Fibroblast of the conjunctiva (primary cell): ENCODE measurements around the gene SCARF2.

ENCODE experiments used
- DNase-seq: peaks from one replicate; pipeline ENCODE4 v3.0.0-alpha.2; 2010; ENCODE audit warnings: low read depth

SCARF2 gene

DNA sequence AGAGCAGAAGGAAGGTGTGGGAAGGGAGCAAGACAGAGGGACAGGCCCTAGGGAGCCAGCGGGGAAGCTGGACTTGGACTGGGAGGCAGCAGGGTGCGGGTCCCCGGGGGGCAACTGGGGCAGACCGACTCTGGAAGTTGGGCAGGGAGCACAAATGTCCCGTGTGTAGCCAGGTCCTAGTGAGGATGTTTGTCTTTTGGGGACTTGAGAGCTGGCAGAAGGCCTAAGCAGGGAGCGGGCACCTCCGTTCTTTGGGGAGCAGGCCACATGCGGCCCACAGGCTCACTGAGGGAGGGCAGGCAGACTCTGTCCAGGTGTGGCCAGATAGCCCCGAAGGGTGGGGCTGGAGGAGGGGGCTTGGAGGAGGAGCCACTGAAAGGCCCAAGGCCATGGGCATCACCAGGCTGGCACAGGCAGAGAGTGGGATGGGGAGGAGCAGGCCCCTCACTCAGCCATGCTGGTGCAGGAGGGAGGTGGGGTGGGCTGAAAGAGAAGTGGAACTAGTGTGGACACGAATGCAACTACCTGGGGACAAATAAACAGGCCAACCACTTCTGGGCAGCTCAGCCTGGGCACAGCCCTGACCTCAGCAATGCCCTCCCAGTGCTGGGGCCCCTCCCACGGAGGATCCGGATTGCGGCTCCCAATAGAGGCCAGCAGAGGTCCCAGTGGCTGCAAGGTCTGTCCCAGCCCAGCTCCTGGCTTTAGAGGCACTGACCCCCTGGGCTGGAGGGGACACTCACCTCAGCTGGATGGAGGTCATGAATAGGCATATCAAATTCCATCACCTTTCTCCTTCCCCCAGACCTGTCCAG is 1.3 kb upstream of the SCARF2 start:
- DNase-seq = no peak

DNA sequence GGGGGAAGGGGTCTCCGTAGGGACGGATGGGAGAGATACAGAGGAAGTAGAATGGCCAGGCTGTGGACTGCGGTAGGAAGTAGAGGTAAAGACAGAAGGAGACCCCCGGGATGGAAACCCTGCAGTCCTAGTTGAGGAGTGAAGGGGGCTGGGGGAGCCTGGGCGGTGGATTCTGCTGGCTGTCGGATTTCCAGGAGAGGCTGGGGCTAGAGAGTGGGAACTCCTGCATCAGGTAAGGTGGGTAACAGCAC is 727 bp upstream of the SCARF2 start:
- DNase-seq = no peak

DNA sequence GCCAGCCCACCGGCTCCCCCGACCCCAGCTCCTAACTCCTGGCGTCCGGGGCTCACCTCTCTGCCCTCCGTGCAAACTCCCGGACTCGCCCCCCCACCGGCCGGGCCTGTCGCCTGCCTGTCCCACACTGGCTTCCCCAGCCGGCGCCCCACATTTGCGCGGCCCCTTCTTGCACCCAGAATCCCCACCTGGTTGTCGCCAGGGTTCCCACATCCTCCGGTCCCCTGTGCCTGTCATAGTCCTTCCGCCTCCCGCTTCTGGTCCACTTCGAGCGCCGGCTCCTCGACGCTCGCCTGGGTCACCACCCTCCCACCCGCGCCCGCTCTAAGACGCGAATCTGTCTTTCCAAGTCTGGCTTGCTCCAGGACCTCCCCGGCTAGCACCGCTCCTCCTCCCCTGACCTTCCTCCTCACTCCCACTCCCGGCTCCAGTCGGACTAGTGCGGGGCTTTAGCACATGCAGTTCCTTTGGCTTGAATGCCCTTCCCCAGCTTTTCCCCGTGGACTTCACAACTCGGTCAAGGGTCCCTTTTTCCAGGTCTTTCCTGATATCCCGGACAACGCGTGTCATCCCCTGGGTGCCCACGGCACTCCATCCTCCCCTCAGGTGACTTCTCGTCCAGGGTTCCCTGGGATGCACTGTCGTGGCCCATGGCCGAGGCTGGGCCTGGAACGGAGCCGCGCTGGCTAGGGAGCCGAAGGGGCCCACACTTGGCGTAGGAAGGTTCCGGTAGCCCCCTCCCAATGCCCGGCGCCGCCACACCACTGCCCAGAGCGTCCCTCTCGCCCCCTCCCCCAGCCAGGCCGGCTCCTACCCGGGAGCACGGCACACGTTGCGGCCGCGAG is 635 bp downstream of the SCARF2 start:
- DNase-seq = no peak

DNA sequence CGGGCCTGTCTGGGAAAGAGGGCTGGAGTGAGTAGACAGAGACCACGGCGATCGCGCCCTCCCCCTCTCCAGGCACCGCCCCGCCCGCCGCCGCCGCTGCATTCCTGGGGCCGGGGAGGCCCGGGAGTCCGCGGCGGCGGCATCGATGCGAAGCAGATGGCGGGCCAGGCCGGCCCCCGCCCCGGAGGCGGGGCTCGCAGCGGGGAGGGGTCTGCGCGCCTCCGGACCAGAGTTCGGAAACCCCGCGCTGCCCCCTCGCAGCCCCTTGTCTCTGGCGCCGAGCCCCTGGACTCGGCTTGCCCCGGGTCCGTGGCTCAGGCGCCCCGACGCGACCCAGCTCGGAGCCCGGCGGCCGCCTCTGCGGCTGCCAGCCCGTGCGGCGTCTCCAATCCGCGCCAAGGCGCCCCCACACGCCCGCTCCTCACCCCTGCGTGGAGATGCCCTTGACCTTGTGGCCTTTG is 1.3 kb downstream of the SCARF2 start:
- no peak for DNase-seq

DNA sequence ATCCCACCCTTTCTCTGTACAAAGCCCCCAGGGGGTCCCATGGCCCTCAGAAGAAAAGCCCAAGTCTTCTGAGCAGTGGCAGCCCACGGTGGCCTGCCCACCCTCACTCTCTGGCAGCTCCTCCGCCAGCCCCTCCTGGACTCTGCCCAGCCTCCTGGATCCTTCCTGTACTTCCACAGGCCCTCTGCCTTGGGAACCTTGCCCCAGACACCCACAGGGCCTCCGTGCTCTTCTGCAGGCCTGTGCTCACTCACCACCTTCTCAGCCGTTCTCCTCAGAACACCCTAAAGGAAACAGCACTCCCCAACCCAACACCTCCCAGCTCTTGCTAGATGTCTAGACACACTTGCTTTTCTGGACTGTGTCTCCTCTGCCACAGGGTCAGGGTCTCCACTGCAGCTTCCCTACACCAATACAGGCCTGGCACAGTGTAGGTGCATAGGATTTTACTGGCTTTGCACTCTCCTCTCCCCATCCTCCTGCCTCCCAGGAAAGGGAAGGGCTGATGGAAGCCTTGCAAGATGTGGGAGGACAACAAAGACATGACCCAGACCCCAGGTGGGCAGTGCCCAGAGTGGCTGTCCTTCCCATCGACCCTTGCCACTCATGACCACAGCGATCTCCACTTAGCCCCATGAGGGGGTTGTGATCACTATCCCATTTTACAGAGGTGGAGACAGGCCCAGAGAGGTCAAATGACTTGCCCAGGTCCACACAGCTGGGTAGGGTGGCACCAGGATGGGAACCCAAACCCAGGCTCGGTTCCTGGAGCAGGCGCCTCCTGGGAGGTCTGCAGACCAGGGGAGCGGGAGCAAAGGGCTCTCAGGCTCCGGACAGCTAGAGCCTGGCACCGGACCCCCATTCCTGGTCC is 2.0 kb downstream of the SCARF2 start:
- no peak for DNase-seq

DNA sequence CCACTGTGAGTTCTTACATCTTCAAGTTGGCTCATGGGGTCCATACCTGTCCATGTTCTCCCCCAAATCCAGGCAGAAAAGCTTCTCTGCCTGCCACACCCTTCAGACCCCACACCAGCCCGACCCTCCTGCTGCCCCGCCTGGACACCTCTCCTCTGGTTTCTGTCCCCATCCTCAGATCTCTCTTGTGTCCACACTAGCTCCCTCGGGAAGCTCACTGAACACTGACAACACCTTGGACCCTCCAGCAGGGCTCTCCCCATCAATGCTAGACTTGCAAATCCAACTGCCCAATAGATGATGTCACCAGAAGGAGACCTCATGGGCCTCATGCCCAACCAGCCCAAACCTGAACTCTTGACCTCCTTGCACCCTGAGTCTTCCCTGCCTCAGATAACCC is 2.9 kb downstream of the SCARF2 start:
- DNase-seq = no peak

DNA sequence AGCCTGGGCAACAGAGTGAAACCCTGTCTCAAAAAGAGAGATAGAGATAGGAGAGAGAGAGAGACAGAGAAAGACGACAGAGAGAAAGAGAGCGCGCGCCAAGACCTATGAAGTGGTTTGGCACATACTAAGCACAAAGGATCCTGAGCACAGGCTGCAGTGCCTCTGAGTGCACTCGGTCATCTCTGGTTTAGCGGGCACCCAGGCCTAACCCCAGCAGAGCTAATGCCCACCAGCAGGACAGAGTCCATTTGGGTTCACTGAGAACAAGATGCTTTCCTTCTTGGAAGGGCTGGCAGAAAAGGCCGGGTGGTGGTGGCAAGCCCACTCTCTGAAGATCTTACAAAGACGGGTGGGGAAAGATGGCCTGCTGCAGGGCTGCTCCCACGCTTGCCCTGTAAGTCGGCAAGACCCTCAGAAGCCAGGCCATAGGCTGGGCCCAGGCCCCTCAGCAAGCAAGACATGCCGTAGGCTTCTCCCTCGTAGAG is 3.3 kb downstream of the SCARF2 start:
- no peak for DNase-seq

DNA sequence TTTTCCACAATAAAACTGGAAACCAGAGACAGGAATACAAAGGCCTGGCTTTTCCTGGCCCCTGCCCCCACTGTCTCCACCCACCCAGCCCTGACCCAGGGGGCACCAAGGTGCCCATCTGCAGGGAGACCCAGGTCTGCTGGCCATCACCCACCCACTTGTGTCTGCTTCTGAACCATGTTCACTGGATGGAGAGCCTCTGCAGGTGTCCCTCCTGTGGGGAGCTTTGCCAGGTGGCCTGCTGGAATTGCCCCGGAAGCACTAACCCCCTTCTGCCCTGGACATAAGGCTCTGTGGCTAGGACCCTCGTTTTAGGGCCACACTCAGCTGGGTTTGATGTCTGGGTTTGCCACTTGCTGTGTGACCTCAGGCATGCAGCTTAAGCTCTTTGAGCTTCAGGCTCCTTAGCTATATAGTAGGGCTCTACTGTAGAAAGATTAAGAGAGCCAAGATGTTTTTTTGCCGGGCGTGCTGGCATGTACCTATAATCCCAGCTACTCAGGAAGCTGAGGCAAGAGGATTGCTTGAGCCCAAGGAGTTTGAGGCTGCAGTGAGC is 3.9 kb downstream of the SCARF2 start:
- DNase-seq = no peak

DNA sequence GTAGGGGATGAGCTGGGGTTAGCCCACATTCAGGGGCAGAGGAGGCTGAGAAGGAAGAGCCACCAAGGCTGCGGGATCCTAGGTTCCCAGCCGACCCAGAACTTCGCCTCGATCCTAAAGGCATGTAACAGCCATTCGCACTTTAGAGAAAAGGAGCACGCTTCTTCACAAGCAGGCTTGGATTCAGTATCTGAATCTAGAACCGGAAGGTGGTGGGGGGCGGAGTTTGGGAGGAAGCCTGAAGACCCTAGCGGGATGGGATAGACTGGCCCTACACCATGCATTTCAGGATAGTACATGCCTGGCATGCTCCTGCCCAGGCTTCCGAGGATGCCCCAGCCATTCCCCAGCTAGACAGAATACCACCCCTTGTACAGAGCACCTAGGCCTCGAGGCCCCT is 4.4 kb downstream of the SCARF2 start:
- DNase-seq = no peak

DNA sequence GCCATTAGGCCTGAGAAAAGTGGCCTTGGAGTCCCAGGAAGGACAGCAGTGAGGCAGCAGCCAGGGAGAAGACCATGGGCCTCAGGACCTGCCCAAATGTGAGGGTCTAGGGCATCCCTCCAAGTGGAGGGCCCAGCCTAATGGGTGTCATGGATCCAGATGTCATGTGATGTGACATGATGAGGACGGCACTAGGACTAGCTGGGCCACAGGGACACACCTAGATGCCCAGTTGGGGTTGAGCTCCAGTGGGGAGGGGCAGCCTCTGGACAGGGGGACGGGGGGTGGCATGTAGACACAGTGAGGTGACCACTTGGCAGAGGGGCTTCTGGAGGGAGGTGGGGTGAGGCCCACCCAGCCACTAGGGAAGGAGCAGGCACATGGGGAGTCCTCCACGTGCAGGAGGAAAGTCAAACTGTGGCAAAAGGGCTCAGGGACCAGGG is 5.4 kb downstream of the SCARF2 start:
- DNase-seq = no peak

DNA sequence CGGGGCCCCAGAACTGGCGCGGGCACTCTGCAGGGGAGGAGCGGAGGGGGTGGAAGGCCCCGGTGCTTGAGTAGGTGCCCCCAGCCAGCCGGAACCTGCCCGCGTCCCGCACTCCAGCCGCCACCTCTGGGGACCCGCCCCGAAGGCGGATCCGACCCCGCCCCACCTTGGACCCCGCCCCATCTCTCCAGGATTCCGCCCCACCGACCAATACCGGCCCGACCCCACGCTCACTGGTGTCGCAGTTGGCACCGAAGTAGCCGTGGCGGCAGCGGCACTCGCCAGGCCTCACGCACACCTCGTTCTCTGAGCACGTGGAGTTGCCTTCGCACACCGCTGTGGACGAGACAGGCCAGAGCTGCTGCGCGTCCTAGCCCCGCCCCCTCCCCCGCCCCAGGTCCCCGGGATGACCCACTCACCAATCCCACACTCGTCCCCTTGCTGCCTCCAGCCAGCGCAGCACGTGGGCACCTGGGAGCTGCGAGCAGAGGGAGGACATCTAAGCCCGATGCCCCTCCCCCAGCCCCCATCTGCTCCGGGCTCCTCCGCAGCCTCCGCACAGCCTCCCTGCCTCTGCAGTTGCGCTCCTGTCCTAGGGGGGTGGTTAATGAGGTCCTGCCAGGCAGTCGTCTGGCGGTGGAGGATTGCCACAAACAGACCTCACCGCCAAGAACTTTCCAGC is 6.0 kb downstream of the SCARF2 start:
- no peak for DNase-seq

DNA sequence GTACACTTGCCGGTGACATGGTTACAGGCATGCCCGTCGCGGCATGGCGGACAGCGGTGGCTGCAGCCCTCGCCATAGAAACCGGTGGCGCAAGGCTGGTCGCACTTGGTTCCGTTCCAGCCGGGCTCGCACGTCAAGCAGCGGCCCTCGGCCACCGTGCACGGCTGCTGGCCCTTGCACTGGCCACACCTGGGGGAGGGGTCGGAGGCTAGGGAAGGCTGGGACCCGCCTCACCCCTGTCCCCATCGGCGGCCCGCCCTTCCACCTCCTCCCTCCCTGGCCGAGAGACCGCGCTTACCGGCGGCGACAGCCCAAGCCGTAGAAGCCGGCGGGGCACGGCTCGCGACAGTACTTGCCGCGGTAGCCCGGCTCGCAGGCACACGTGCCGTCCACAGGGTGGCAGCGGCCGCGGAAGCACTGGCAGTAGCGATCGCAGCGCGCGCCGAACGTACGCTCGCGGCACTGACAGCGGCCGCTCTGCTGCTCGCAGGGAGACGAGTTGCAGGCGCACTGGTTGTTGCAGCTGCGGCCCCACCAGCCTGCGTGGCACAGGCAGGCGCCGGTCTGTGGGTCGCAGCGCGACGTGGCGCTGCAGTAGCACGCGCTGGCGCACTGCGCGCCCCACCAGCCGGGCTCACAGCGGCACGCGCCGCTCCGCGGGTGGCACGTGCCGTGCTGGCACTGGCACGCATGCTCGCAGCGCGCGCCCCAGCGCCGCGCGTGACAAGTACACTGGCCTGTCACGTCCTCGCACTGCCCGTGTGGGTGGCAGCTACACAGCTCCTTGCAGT is 6.7 kb downstream of the SCARF2 start:
- no peak for DNase-seq

DNA sequence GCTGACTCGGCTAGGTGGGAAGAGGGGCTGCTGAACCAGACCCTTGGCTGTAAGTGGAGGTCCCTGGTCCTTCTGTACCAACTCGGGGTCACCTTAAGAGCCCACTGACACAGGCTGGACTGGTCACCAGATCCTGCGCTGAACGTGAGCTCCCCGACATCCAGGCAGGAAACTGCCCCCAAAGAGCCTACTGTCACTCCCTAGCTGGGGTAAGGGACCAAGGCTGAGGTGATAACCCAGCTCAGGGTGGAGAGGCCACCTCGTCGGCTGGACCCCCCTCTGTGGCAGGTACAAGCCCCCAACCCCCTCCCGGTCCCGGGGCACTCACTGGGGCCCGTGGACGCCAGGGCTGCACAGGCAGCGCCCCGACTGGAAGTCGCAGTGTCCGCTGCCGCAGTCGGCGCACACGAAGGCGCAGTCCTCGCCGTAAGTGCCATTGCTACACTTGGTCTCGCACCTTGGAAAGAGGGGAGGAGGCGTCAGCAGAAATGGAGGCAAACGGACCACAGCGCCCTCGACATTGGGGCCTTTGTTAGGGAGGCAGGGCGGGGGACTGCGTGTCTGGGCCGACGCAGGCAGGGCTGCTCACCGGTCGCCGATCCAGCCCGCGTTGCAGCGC is 7.4 kb downstream of the SCARF2 start:
- DNase-seq = no peak

DNA sequence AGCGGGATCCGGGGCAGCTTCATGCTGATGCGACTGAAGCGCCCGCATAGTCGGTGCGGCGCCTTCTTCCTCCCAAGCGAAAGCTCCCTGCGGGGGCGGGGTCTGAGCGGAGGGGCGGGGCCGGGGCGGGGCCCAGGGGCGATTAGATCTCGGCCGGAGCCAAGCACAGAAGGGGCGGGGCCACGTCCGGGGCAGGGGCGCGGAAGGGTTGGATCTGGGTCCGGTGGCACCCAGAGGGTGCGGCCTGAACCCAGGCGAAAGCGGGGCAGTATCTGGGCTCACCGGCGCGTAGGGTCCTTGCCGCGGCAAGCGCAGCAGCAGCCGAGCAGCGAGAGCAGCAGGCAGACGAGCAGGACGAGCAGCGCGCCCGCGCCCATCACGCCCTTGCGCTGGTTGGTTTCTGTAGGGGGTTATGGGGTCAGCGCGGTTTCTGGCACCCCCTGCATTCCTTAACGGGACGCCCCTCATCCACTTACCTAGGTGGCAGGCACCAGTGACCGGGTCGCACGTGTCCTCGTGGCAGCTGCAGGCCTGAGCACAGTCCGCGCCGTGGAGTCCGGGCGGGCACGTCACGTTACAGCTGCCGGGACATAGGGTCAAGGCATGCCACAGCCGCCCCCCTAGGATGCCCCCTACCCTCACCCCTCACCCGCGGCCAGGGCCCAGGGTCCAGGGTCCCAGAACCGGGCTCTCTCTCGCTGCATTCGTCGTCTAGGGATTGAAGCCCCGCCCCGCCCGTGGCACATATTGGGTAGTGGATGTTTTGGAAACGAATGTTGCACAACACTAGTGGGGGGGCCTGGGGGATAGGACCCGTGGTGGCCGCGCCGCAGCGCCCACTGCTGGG is 8.1 kb downstream of the SCARF2 start:
- no peak for DNase-seq

DNA sequence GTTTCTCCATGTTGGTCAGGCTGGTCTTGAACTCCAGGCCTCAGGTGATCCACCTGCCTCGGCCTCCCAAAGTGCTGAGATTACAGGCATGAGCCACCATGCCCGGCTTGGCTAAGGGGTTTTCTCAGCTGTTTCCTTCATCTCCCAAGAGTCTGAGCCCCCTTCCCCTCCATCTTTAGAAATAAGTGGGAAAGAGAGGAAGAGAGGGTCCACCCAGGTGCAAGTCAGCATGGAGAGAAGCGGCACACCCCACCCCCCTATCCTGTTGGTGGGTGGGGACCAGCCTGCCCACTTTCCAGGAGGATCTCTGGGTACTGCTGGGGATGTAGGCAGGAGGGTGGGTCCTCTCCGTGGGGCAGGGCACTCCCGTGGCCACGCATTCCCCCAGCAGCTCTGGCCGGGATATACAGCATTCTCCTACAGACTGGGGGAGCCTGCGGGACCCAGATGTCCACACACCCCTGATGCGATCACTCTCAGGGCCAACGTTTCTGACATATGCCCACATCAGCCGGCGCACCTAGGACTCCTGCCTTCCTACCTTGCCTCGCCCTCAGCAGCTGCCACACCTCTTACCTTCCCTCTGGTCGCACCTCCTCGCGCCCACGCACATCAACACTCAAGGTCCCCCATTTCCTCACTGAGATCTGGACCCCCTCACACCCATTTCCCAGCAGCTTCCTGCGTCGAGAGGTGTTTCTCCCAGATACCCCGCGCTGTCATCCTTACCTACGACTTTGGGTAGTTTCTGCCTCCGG is 8.9 kb downstream of the SCARF2 start:
- no peak for DNase-seq

DNA sequence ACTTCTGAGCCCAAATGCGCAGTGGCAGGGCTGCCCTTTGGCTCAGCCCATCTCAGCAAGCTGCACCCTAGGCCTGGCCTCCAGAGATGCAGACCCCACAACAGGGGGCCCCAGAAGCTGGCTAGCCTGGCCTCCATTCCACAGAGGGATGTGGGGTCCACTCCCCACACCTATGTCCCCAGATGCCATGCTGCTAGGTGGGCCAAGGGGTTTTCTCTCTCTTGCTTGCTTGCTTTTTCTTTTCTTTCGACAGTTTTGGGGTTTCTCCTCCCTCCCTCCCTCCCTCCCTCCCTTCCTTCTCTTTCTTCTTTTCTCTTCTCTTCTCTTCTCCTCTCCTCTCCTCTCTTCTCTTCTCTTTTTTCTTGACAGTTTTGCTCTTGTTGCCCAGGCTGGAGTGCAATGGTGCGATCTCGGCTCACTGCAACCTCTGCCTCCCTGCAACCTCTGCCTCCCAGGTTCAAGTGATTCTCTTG is 9.6 kb downstream of the SCARF2 start:
- DNase-seq = no peak

DNA sequence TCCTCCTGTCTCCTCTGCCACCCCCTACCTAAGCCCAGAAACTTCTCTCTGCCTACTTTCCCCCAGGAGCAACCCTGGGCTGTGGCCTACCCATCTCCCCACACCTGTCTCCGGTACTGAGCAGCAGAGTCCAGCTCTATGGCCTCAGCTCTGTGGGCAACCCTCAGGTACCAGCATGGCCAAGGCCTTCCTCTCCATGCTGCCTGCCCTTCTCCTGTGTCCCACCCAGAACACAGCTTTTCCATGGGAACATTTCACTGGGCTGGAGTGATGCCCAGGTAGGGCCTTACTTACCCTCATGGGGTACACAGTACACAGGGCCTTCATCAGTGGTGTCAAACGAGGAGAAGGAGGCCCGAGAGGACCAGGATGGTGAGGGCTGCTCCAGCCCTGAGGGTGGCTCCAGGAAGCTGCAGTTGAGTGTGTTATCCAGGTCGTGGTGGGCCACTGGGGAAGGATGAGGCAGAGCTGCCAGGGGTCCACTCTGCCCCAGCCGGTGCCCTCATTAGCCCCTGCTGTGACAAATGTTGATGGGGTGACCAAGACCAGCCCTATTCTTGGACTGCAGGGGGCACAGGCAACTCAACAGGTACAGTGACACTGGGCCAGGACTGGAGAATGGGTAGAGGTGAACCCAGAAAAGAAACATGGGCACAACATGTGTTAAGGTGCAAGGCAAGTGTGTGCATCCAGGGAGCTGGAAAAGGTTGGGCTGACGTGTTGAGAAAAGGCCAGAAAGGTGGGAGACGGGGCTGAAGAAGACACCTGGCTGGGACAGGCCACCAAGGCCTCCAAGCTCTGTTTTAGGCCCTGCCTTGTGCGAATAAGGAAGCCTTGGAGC is 10.3 kb downstream of the SCARF2 start:
- DNase-seq = no peak

DNA sequence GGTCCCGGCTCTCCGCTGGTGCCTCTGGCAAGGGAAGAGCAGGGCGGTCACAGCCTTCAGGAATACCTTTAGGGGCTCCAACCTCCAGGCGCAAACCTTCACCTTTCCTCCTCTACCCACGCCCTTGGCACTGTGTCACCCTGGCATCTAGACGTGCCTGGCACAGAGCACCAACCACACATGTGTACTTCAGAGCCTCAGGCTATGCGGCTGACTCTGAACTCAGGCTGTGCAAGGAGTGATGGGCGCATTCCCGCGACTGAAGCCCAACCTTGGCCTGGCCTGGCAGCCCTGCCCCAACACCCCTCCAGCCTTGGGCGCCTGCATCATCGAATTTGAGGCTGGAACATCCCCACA is 11.4 kb downstream of the SCARF2 start:
- DNase-seq = no peak
